Medulla oblongata (tissue), 1 donor: ENCODE measurements around the gene SERPINB6.
"Not testable (repeated sequence)": the region's sequence is repeated elsewhere in the genome, so short reads cannot be mapped to it uniquely, and the experiment has no call there.

Source experiments
- DNase-seq: peaks from one replicate; pipeline ENCODE4 v3.0.0-alpha.2; 2015; ENCODE audit errors: extremely low spot score

Gene SERPINB6

DNA sequence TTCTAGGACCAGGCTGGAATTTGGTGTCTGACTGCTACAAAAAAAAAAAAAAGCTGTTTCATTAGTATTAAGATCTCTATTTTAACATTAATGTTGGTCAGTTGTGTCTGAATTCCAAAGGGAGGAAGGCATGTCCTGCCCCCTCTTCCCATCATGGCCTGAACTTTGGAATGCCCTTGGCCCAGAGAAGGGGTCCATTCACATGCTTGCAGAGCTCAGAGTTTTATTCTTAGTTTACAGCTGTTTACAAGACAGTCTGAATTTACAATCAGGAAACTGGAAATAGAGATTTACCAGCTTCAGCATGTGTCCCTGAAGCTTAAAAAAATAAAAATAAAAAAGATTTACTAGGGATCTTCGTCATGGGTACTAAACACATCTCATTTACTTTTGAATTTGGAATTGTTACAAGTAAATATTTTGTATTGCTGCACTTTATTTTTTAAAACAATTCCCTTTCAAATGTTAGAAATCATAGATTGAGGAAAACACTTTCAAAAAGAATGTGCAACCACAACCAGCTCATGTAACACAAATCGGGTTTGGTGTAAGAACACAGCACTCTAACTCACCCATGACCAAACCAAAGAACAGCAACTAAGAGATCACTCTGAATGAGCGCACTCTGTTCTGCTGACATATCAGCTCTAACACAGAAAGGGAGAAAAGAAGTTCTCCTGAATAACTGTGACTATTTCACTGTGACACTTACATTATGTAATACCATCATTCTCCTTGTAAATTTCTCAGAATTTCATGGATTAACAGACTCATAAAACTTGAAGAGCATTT, 6.6 kb upstream of the SERPINB6 start:
- DNase-seq: no peak

DNA sequence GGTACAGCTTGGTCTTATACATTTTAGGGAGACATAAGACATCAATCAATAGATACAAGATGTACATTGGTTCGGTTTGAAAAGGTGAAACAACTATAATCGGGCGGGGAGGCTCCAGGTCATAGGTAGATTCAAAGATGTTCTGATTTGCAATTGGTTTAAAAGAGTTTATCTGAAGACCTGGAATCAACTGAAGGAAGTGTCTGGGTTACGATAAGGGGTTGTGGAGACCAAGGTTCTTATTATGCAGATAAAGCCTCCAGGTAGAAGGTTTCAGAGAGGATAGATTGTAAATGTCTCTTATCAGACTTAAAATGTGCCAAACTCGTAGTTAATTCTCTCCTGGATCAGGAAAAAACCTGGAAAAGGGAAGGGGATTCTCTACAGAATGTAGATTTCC, 5.9 kb upstream of the SERPINB6 start:
- no peak for DNase-seq

DNA sequence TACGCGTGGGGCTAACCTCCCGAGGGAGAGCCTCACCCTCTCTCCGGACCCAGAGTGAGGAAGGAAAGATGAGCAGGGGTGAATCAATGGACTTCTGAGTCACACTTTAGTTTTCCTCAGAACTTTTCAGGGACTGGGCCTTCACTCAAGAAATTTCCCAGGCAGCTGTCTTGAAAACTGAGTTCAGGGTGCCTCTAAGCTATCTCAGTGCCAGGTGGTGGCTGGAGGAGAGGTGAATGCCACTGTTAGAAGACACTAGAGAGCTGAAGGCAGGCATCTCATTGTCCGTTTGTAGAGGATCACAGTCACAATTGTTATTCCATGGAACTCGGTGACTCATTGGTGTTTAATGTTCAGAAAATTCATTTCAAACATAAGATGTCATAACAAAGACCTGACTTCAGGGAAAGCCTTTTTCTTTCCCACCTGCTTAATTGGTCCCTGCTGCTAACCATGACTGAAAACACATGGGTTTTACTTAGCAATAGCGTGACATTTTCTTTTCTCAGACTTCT, 5.3 kb upstream of the SERPINB6 start:
- no peak for DNase-seq

DNA sequence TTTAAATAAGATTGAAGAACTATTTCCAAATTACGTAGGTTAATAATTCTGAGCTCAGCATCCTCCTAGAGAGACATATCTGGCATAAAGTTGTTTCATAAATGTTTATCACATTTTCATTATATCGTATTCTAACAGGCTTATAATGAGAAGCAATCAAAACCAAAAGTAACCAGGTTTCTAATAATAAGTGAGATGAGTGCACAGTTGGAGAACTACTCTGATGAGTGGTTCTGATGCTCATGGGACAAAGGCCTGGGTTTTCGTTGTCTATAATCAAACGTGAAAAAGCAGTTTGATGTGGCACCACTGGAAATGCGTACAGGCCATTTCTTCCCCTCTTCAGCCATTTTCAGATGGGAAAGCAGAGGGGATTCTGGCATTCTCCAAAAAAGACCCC, 4.7 kb upstream of the SERPINB6 start:
- DNase-seq: no peak

DNA sequence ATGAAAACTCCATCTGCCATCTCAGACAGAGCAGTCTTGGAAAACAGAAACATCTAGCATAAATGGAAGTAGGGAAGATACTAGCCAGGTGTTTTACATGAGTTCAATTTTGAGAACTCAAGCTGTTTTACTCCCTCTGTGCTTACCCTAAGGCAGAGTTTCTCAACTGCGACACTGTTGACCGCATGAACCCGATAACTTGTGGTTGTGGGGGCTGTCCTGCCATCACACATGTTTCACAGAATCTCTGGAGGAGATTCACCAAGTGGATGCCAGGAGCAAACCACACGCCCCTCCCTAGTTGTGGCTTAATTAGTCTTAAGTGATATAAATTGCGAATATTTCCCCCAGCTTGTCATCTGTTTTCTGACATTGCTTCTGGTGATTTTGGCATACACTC, 2.3 kb upstream of the SERPINB6 start:
- no peak for DNase-seq

DNA sequence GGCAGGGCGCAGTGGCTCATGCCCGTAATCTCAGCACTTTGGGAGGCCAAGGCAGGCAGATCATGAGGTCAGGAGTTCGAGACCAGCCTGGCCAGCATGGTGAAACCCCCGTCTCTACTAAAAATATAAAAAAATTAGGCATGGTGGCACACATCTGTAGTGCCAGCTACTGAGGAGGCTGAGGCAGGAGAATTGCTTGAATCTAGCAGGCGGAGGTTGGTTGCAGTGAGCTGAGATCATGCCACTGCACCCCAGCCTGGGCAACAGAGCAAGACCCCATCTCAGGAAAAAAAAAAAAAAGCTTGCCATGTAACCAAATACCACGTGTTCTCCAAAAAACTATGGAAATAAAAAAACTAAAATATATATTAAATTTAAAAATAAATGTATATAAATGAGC, 1.8 kb upstream of the SERPINB6 start:
- DNase-seq: not testable (repeated sequence)

DNA sequence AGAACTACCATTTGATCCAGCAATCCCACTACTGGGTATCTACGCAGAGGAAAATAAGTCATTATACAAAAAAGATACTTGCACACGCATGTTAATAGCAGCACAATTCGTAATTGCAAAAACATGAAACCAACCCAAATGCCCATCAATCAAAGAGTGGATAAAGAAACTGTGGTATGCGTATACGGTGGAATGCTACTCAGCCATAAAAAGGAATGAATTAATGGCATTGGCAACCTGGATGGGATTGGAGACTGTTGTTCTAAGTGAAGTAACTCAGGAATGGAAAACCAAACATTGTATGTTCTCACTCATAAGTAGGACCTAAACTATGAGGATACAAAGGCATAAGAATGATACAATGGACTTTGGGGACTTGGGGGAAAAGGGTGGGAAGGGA, 1.3 kb upstream of the SERPINB6 start:
- DNase-seq: not testable (repeated sequence)

DNA sequence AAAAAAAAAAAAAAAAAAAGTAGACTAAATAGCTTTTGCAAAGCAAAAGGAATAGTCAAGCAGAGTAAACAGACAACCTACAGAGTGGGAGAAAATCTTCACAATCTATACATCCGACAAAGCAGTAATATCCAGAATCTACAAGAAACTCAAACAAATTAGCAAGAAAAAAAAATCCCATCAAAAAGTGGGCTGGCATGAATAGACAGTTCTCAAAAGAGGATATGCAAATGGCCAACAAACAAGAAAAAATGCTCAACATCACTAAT, 786 bp upstream of the SERPINB6 start:
- not testable (repeated sequence) for DNase-seq

DNA sequence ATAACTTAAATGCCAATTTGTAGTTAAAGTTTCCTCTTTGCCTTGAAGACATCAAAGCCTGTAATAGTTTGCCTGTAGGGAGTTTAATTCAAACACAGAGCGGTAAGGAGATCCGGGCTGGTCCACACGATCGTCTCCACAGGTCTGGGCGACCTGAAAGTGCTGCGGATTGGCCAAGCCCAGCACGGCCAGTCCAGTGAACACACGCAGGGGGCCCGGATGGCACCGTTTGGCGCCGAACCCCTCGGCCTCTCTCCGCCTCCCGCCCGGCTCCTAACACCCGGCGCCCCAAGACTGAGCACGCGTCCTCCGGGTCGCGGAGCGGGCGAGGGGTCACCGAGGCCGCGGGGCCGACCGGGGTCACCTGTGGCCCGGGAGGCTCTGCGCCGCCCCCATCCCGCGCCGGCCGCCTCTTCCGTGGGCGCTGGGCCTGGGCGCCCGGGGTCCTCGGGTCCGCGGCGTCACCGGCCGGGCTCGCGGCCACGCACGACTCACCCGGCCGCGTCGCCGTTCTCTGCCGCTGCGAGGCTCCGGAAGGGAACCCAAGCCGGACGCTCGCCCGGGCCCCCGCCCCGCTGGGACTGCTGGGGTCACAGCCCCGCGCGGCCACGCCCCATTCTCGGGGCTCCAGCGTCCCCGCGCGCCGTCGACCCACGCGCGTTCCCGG, 481 bp downstream of the SERPINB6 start:
- peak; percentile 77 for DNase-seq

DNA sequence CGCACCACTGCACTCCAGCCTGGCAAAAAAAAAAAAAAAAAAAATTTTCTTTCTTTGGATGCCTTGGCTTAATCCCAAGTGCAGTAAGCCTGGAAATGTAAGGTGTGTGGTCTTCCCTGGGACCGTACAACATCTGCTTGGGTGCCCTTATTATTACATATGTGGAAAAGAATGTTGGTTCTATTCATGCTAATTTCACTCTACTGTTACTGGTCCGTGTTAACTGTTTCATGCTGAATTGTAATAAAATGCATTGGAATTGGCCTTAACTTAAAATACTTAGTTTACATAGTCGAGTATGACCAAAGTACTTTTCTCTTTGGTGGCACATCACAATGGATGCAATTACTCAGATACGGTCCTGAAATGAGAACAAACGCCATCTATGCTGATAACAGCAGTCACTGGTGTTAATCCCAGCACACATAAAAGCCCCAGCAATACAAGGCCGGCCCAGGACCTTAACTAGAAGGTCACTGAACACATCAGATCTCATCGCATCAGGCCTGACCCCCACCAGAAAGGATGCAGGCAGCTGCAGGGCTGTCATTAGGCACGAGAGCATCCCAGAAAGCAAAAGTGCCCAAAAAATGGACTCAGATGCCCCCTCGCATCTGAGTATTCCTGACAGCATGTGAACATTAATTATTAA, 1.2 kb downstream of the SERPINB6 start:
- DNase-seq: peak; percentile 50

DNA sequence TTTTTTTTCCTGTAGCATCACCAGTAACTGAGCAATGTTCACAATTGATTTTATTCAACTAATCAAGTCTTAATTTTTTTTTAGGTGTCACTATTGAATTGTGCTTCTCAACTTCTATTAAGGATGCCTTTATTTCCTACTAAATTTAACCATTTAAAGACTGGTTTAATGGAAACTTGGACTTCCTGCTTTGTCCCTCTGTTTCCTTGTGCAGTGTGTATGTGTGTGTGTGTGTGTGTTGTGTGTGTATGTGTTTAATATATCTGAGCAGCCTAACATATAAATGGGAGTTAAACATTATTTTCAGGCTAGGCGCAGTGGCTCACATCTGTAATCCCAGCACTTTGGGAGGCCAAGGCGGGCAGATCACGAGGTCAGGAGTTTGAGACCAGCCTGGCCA, 1.8 kb downstream of the SERPINB6 start:
- DNase-seq: no peak

DNA sequence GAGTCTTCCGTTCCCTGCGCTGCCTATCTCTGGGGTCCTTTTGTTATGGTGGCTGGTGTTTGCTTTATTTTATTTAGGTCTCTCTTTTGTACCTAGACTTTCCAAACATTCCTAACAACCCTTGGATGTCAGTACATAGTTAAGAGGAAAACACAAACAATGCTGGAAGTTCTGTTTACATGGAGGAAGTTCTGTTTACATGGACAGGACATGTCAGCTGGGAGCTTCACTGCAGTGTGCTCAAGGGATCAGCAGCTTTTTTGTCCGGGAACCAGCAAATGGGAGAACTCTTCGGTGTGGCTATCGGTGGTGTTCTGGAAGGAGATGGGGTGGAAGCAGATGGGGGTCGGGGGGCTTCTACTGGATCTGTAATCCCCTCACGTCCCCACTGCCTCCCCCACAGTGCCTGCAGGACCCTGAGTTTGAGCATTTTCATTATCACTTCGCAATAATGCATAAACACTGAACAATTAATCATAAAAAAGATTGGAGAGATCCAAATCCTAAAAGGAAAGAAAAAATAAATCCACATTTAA, 2.7 kb downstream of the SERPINB6 start:
- no peak for DNase-seq

DNA sequence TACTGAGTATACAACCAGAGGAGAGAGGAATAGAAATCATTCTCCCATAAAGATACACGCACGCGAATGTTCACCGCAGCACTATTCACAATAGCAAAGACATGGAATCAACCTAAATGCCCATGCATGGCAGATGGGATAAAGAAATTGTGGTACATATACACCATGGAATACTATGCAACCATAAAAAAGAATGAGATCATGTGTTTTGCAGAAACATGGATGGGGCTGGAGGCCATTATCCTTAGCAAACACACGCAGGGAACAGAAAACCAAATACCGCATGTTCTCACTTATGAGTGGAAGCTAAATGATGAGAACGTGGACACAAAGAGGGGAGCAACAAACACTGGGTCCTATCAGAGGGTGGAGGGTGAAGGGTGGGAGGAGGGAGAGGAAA, 3.4 kb downstream of the SERPINB6 start:
- DNase-seq: no peak

DNA sequence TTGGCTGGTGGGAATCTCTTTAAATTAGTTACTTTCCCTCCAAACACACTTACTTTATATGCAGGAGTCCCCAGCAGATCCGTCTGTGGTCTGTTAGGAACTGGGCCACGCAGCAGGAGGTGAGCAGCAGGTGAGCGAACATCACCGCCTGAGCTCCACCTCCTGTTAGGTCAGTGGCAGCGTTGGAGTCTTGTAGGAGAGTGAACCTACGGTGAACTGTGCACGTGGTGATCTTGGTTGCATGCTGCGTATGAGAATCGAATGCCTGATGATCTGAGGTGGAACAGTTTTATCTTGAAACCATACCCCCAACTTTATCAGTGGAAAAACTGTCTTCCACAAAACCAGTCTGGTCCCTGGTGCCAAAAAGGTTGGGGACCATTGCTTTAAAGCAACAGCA, 5.0 kb downstream of the SERPINB6 start:
- no peak for DNase-seq

DNA sequence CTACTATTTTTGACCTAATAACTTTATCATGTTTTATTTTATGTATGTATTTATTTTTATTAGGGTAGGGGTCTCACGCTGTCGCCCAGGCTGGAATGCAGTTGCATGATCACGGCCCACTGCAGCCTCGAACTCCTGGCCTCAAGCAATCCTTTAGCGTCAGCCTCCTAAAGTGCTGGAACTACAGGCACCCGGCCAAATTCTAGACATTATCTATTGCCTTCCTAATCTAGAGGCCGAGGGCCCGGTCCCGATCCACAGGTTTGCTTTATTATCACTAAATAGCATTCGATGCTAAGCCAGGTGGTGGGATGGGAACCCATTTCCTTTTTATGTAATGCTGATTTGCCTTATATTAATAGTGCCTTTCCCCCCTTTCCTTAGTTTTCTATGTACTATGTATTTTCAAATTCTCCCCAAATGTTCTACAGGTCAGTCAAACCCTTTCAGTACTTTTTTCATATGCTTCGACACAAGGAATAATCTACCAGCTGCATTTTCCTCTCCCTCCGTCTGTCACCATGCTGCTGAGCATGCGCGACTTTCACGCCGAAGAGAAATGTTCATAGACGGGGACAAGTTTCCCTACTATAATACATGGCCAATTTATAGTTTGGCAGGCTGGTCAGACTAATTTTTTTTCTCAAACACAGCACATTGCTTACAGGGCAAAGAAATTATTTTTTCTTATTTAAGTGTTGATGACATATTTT, 6.4 kb downstream of the SERPINB6 start:
- DNase-seq: no peak

DNA sequence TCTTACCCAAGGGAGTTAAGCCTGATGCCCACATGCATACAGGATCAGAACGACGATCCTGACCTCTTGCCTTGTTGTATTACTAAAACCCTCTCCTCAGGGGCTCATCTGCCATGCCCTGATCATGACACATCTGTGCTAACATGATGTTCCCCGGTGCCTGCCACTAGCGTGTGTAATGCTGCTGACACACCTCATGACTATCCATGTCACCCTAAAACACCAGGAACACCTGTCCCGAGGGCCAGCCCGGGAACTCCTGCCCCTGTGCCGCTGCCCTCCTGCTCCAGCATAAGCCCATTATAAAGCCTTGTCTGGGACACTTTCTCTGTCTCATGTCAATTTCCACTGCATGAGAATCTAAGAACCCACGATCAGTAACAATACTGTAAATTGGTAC, 7.6 kb downstream of the SERPINB6 start:
- no peak for DNase-seq

DNA sequence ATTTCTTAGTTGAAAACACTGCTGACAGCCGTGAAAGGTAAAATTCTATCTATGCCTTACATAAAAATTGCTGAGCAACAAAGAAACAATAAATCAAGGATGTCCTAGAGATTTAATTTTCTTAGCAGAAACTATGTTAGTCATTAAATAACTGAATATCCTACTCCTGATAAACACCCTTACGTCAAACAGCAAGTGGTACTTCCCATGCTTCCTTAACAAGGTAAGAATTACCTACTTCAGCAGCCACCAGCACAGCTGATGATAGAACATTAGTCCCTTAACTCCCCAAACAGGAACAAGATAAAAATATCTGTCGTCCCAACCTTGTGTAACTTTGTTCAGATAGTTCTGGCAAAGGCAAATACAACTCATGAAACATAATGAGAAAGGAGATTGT, 8.7 kb downstream of the SERPINB6 start:
- no peak for DNase-seq

DNA sequence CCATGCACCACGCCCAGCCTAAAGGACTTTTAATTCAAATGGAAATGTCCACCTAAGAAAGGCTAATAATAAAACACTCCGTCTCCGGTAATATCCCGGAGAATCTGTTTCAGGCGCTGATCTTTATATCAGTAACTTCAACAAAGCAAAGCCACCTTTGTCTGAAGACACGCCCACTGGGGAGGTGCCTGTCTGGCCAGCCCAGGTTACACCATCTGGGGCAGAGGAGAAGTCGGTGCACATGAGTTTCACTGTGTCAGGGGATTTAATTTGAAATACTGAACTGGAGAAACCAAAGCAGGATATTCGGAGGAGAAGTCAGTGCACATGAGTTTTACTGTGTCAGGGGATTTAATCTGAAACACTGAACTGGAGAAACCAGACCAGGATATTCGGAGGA, 9.4 kb downstream of the SERPINB6 start:
- peak; percentile 51 for DNase-seq

DNA sequence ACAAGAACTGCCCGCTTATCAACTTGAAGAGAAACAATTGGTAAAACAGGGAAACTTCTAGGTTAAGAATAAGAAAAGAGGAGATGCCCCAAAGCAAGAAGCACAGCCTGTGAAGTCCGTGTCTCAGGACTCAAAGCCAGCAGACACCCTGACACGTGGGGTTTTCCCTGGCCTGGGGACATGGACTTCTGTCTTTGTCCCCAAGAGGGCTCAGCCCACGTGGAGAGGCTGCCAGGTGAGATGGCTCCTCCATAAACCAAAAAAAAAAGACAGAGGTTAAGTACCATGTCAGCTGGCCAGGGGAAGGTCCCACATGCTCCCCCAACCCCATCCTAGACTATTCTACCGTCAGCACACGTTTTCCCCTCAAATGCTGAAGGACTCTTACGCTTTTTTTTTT, 9.9 kb downstream of the SERPINB6 start:
- DNase-seq: no peak

DNA sequence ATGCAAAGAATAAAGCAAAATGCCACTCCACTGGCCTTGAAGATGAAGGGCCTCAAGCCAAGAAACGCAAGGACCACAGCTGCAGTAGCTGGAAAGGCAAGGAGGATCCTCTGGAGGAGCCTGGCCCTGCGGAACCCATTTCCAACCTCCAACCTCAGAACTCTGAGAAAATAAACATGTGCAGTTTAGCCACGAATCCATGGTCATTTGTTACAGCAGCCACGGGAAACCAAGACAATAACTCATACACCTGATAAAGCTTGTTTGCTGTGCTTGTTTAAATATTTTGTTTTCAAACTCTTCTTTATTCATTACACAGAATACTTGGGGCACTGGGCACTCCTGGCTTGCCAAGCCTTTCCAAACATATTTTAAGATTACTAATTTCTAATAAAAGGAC, 10.4 kb downstream of the SERPINB6 start:
- DNase-seq: no peak

DNA sequence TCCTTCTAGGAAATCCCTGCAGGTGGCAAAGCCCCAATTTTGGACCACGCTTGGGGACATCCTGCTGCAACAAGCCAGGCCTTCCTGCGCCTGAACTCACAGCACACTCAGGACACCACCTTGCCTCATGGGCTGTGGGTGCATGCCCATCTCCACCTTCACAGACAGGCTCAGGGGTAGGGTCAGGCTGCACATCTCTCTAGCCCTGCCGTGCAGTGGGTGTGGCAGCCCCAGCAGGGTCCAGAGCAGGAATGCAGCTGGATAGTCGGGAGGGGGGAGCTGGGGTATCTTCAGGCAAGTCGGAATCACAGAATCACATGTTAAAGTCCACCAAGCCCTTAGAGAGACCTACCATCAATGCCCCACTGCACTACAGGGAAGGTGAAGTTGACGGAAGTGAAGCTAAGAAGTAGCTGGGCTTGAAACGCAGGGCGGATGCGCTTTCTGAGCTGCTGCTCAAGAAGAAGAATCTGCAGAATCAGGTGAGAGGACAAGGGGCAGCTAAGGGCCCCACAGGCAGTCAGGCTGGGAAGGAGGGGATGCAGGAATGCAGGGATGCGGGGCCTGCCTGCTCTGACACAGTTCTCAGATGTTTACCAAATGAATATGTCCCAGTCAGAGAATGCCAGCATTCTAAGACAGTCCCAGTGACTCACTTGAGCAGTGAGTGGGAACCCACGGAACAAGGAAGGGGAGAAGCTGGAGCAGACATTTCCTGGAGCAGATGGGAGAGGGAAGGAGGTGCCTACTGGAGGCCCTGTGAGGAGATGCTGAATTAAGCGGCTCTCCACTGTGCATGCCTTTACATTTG, 11.3 kb downstream of the SERPINB6 start:
- no peak for DNase-seq
